RWPE1 (cell line): ENCODE data around the gene LMX1B.

Experiments
- CTCF ChIA-PET: fragments of 350-600 bp; sonication (Branson Sonifier 250); formaldehyde crosslinking; extraction: SDS; loops from one replicate; lab custom pipeline; 2021; lab: Yijun Ruan, JAX
- POLR2A ChIA-PET: fragments of 400-600 bp; formaldehyde crosslinking; extraction: SDS; loops from one replicate; lab custom pipeline; 2020; ENCODE audit warnings: antibody characterized with exemption; ENCODE audit not compliant: low non-redundant PET; lab: Yijun Ruan, JAX
- DNase-seq: peaks from one replicate; pipeline ENCODE4 v3.0.0; 2012; ENCODE audit warnings: low spot score
- H3K27ac ChIP-seq: fragments of 450-650 bp; 2 replicates; pipeline ENCODE4 v1.5.1; 2017
- CTCF ChIP-seq: fragments of 450-650 bp; conservative IDR thresholded peaks from 2 replicates; pipeline ENCODE4 v1.5.1; 2017; ENCODE audit warnings: low read depth, mild to moderate bottlenecking

LMX1B gene

GRCh38 chr9:126581893-126582292, 31.8 kb upstream of the LMX1B start:
- ChIA-PET CTCF (interaction anchor here (0.5 to 0.9 kb wide), 2 partner anchors 24 to 79 kb away, joined by 3 read pairs; no protein-coding TSS in a partner anchor), POLR2A (no interaction called here)
- no peak for TF ChIP-seq CTCF
- H3K27ac ChIP-seq = no peak overlapping the region
- no peak for DNase-seq

GRCh38 chr9:126582427-126582826, 31.3 kb upstream of the LMX1B start:
- CTCF ChIA-PET = interaction anchor here (0.5 to 0.9 kb wide), 3 partner anchors 25 to 235 kb away, joined by 3 to 4 read pairs (median 3); no protein-coding TSS in a partner anchor
- POLR2A ChIA-PET = no interaction called here

GRCh38 chr9:126583144-126583760, 30.5 kb upstream of the LMX1B start:
- H3K27ac ChIP-seq = no peak overlapping the region
- TF ChIP-seq CTCF = no peak
- DNase-seq = no peak
- POLR2A ChIA-PET = no interaction called here
- CTCF ChIA-PET = interaction anchor here (1.1 kb wide), 2 partner anchors 25 to 28 kb away, joined by 3 to 4 read pairs; no protein-coding TSS in a partner anchor

More at GRCh38 chr9:126582427-126582826, 31.3 kb upstream of the LMX1B start:
- no peak overlapping the region for H3K27ac ChIP-seq
- no peak for TF ChIP-seq CTCF
- DNase-seq = no peak

- CTCF ChIA-PET = interaction anchor here (0.6 to 0.8 kb wide), 3 partner anchors 15 to 653 kb away, joined by 3 to 4 read pairs (median 3); no protein-coding TSS in a partner anchor
- no peak for DNase-seq
- H3K27ac ChIP-seq = no peak overlapping the region
- POLR2A ChIA-PET = no interaction called here
- no peak for TF ChIP-seq CTCF
Measured at GRCh38 chr9:126584611-126585010, 29.1 kb upstream of the LMX1B start.

- H3K27ac ChIP-seq = no peak overlapping the region
- ChIA-PET CTCF (no interaction called here), POLR2A (no interaction called here)
- no peak for DNase-seq
- no peak for TF ChIP-seq CTCF
Measured at GRCh38 chr9:126586236-126586635, 27.5 kb upstream of the LMX1B start.

GRCh38 chr9:126587187-126588185, 26.2 kb upstream of the LMX1B start:
- POLR2A ChIA-PET = no interaction called here
- CTCF ChIA-PET = no interaction called here
- TF ChIP-seq CTCF = no peak
- H3K27ac ChIP-seq = no peak overlapping the region
- DNase-seq = no peak
